ENCODE results near the gene FRS2.

Gene FRS2

DNA sequence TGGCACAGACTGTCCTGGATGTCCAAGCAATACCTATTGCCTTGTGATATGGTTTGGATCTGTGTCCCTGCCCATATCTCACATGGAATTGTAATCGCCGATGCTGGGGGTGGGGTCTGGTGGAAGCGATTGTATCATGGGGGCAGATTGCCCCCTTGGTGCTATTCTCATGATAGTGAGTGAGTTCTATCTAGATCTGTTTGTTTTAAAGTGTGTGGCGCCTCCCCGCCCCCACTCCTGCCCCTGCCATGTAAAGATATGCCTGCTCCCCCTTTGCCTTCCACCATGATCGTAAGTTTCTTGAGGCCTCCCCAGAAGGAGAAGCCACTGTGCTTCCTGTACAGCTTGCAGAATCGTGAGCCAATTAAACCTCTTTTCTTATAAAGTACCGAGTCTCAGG, 157.3 kb downstream of the FRS2 start:
- DNase-seq (ENCODE audit: low read depth in 2 of 2) = no peak

Data from stimulated activated CD4-positive, alpha-beta T cell treated with anti-CD3 and anti-CD28 coated beads, Interleukin-1b, Interleukin-23, amount 100 ng/mL, for 1 hour (primary cell).